GM23338 (cell line): ENCODE measurements around the gene ARF6. TPM values are rescaled to one million over a fixed set of nuclear protein-coding genes. Genes with fewer than 3 reads are reported as not detected.

ENCODE experiments used
- ATAC-seq: fragments of 200-7000 bp; cut with Tn5 transposase; 3 replicates; pipeline ENCODE4 v1.9.1; 2020
- DNase-seq: peaks from one replicate; pipeline ENCODE4 v3.0.0-alpha.2; 2015; ENCODE audit warnings: low spot score
- H2AFZ ChIP-seq: fragments of 200-600 bp; sonication (generic); 2 replicates; pipeline ENCODE4 v1.8.0; 2016; ENCODE audit warnings: antibody characterized with exemption, mild to moderate bottlenecking, moderate library complexity
- H3F3A ChIP-seq: fragments of 200-600 bp; sonication (generic); replicated peaks from 2 replicates; pipeline ENCODE4 v1.8.0; 2017; ENCODE audit warnings: antibody characterized with exemption, mixed run types, low read depth
- H3K27ac ChIP-seq: fragments of 200-600 bp; sonication (generic); 2 replicates; pipeline ENCODE4 v1.6.1; 2016; ENCODE audit warnings: low read depth
- H3K27me3 ChIP-seq: fragments of 200-600 bp; sonication (generic); 2 replicates; pipeline ENCODE4 v1.8.0; 2016; ENCODE audit warnings: mild to moderate bottlenecking, mixed run types, moderate library complexity; ENCODE audit not compliant: insufficient read depth
- H3K36me3 ChIP-seq: fragments of 200-600 bp; sonication (generic); 2 replicates; pipeline ENCODE4 v1.8.0; 2016; ENCODE audit warnings: mild to moderate bottlenecking; ENCODE audit not compliant: insufficient read depth
- H3K4me1 ChIP-seq: fragments of 200-600 bp; sonication (generic); 2 replicates; pipeline ENCODE4 v1.8.0; 2016; ENCODE audit warnings: mild to moderate bottlenecking, moderate library complexity; ENCODE audit not compliant: insufficient read depth
- H3K4me2 ChIP-seq: fragments of 200-600 bp; sonication (generic); 2 replicates; pipeline ENCODE4 v1.7.1; 2017; ENCODE audit warnings: mixed run types
- H3K4me3 ChIP-seq: fragments of 200-600 bp; sonication (generic); 2 replicates; pipeline ENCODE4 v1.6.1; 2016; ENCODE audit warnings: mixed run types
- H3K79me2 ChIP-seq: fragments of 200-600 bp; sonication (generic); replicated peaks from 2 replicates; pipeline ENCODE4 v1.8.0; 2017; ENCODE audit warnings: mild to moderate bottlenecking; ENCODE audit not compliant: insufficient read depth
- H3K9me2 ChIP-seq: fragments of 200-600 bp; sonication (generic); 2 replicates; pipeline ENCODE4 v1.8.0; 2017; ENCODE audit not compliant: insufficient read depth
- H4K20me1 ChIP-seq: fragments of 200-600 bp; sonication (generic); replicated peaks from 2 replicates; pipeline ENCODE4 v1.8.0; 2017; ENCODE audit warnings: mild to moderate bottlenecking; ENCODE audit not compliant: insufficient read depth
- H3K27ac Mint-ChIP-seq: 2 replicates; pipeline ENCODE4 v1.8.0; 2020; ENCODE audit warnings: inconsistent platforms, mild to moderate bottlenecking, moderate library complexity, mixed read lengths
- H3K27me3 Mint-ChIP-seq: 3 replicates; pipeline ENCODE4 v1.8.0; 2022; ENCODE audit warnings: low read depth, mild to moderate bottlenecking, moderate library complexity, mixed read lengths, inconsistent platforms; ENCODE audit not compliant: insufficient read depth, poor library complexity
- H3K36me3 Mint-ChIP-seq: 3 replicates; pipeline ENCODE4 v1.8.0; 2021; ENCODE audit warnings: low read depth, mild to moderate bottlenecking, inconsistent platforms, moderate library complexity, mixed read lengths
- H3K4me1 Mint-ChIP-seq: 3 replicates; pipeline ENCODE4 v1.8.0; 2020; ENCODE audit warnings: mild to moderate bottlenecking, inconsistent platforms, mixed read lengths
- H3K4me3 Mint-ChIP-seq: 3 replicates; pipeline ENCODE4 v1.8.0; 2021; ENCODE audit warnings: moderate library complexity, mild to moderate bottlenecking, inconsistent platforms, mixed read lengths
- H3K9me3 Mint-ChIP-seq: 3 replicates; pipeline ENCODE4 v1.8.0; 2020; ENCODE audit warnings: moderate library complexity, mild to moderate bottlenecking, inconsistent platforms, mixed read lengths
- CREB1 ChIP-seq: fragments of 250-450 bp; sonication (Bioruptor Pico); IDR thresholded peaks from 2 replicates; pipeline ENCODE4 v1.5.0; 2020; ENCODE audit warnings: low read depth, mild to moderate bottlenecking, moderate library complexity
- CTCF ChIP-seq, 2 experiments: fragments of 200-600 bp in 1 of 2; sonication (generic) in 1 of 2; conservative IDR thresholded peaks; 2 replicates each; pipeline versions ENCODE4 v1.5.1 to v1.6.1; 2016 to 2017; ENCODE audit warnings: antibody characterized with exemption in 2 of 2, low read depth in 2 of 2, mild to moderate bottlenecking in 2 of 2, moderate library complexity in 1 of 2
- ETS1 ChIP-seq: IDR thresholded peaks from 2 replicates; pipeline ENCODE4 v1.6.1; 2016; ENCODE audit warnings: antibody characterized with exemption
- EZH2 ChIP-seq: fragments of 200-600 bp; sonication (generic); IDR thresholded peaks from one replicate; pipeline ENCODE4 v1.8.0; 2017; ENCODE audit warnings: antibody characterized with exemption, mild to moderate bottlenecking, low read depth; ENCODE audit not compliant: unreplicated experiment
- EZH2phosphoT487 ChIP-seq: fragments of 200-600 bp; sonication (generic); IDR thresholded peaks from one replicate; pipeline ENCODE4 v1.8.1; 2018; ENCODE audit warnings: antibody characterized with exemption; ENCODE audit not compliant: unreplicated experiment
- JUNB ChIP-seq: IDR thresholded peaks from one replicate; pipeline ENCODE4 v1.6.1; 2016; ENCODE audit warnings: antibody characterized with exemption; ENCODE audit not compliant: unreplicated experiment
- NANOG ChIP-seq: IDR thresholded peaks from 2 replicates; pipeline ENCODE4 v1.6.1; 2016; ENCODE audit warnings: antibody characterized with exemption, borderline replicate concordance
- POLR2AphosphoS5 ChIP-seq: IDR thresholded peaks from 2 replicates; pipeline ENCODE4 v1.6.1; 2016; ENCODE audit warnings: antibody characterized with exemption, low read depth
- REST ChIP-seq: IDR thresholded peaks from one replicate; pipeline ENCODE4 v1.6.1; 2018; ENCODE audit warnings: antibody characterized with exemption; ENCODE audit not compliant: unreplicated experiment
- STAT1 ChIP-seq: IDR thresholded peaks from one replicate; pipeline ENCODE4 v1.6.1; 2016; ENCODE audit warnings: antibody characterized with exemption; ENCODE audit not compliant: unreplicated experiment
- ZNF114 ChIP-seq: fragments of 250-450 bp; sonication (Bioruptor Pico); IDR thresholded peaks from 2 replicates; pipeline ENCODE4 v1.5.0; 2020; ENCODE audit warnings: mild to moderate bottlenecking, moderate library complexity
- ZNF331 ChIP-seq: fragments of 250-450 bp; sonication (Bioruptor Pico); IDR thresholded peaks from 2 replicates; pipeline ENCODE4 v1.5.0; 2020; ENCODE audit warnings: low read depth, mild to moderate bottlenecking, moderate library complexity
- ZNF462 ChIP-seq: fragments of 250-450 bp; sonication (Bioruptor Pico); IDR thresholded peaks from 2 replicates; pipeline ENCODE4 v1.5.0; 2020; ENCODE audit warnings: mild to moderate bottlenecking, moderate library complexity
- polyA plus RNA-seq: library from polyadenylated mRNA; unstranded; fragments of >200 nt; fragmentation: Nextera tagmentation; extraction: Ambion mirVana; gene quantifications from 2 replicates; pipeline ENCODE4 v1.2.1, GENCODE V29; 2016
- total RNA-seq: library from RNA; depleted of rRNA; stranded (reverse); fragments of >200 nt; shearing (Covaris generic); gene quantifications from 2 replicates; pipeline ENCODE4 v1.2.3, GENCODE V29; 2014

ARF6 gene
- total and polyA plus RNA-seq, 2 experiments from 2014 or later: 47.8 to 73.1 TPM

GRCh38 chr14:49898485-49898884 lies 5.6 kb downstream of the ARF6 start:
- Histone ChIP-seq H3K4me3 (no peak overlapping the region), H3K4me2 (no peak overlapping the region), H4K20me1 (peaks cover 22% of the 10 kb centered on the region), H3K27ac (no peak overlapping the region), H3K27me3 (no peaks in the 10 kb centered on the region), H3K36me3 (peaks cover 4% of the 10 kb centered on the region; the same call in 1 of the 2 replicates), H2AFZ (no peak overlapping the region), H3K9me2 (no peaks in the 10 kb centered on the region), H3K79me2 (peaks cover 47% of the 10 kb centered on the region), H3F3A (no peaks in the 10 kb centered on the region), H3K4me1 (peaks cover 26% of the 10 kb centered on the region)
- H3K4me1 Mint-ChIP-seq: peaks cover 27% of the 10 kb centered on the region
- no peak for TF ChIP-seq JUNB
- TF ChIP-seq CTCF (conservative IDR thresholded peaks at IDR 0.05; ENCODE audit: low read depth in 2 of 2): no peak
- no peak for TF ChIP-seq ETS1
- TF ChIP-seq REST: no peak
- no peak for TF ChIP-seq CREB1
- TF ChIP-seq ZNF462: no peak
- no peak for TF ChIP-seq NANOG
- no peak for TF ChIP-seq ZNF114
- no peak for TF ChIP-seq EZH2phosphoT487
- TF ChIP-seq STAT1: no peak
- no peak for TF ChIP-seq EZH2
- no peak for TF ChIP-seq ZNF331
- TF ChIP-seq POLR2AphosphoS5: no peak
- no peak overlapping the region for H3K4me3 Mint-ChIP-seq
- H3K9me3 Mint-ChIP-seq: no peaks in the 10 kb centered on the region
- DNase-seq (no peak), ATAC-seq (no peak)
- H3K36me3 Mint-ChIP-seq: peaks cover 32% of the 10 kb centered on the region
- peaks cover 4% of the 10 kb centered on the region for H3K27me3 Mint-ChIP-seq
- no peak overlapping the region for H3K27ac Mint-ChIP-seq
